Ishikawa (cell line): ENCODE data around the gene AGK.

Experiments
- CEBPB ChIP-seq: IDR thresholded peaks from 2 replicates; pipeline ENCODE4 v1.6.1; 2012
- CREB1 ChIP-seq: IDR thresholded peaks from 2 replicates; pipeline ENCODE4 v1.6.1; 2012; ENCODE audit warnings: low read depth
- EGR1 ChIP-seq: IDR thresholded peaks from 2 replicates; pipeline ENCODE4 v1.6.1; 2012
- EP300 ChIP-seq: IDR thresholded peaks from 2 replicates; pipeline ENCODE4 v1.6.1; 2012; ENCODE audit warnings: borderline replicate concordance
- FOXM1 ChIP-seq: IDR thresholded peaks from 2 replicates; pipeline ENCODE4 v1.6.1; 2012; ENCODE audit warnings: low read depth, borderline replicate concordance
- MAX ChIP-seq: IDR thresholded peaks from 2 replicates; pipeline ENCODE4 v1.6.1; 2012
- NFIC ChIP-seq: IDR thresholded peaks from 2 replicates; pipeline ENCODE4 v1.6.1; 2012
- RAD21 ChIP-seq: IDR thresholded peaks from 2 replicates; pipeline ENCODE4 v1.6.1; 2012; ENCODE audit warnings: low read depth
- REST ChIP-seq: IDR thresholded peaks from 2 replicates; pipeline ENCODE4 v1.6.1; 2012; ENCODE audit warnings: low read depth, mild to moderate bottlenecking
- TAF1 ChIP-seq: IDR thresholded peaks from 2 replicates; pipeline ENCODE4 v1.6.1; 2012; ENCODE audit warnings: low read depth, mild to moderate bottlenecking
- TCF12 ChIP-seq: IDR thresholded peaks from 2 replicates; pipeline ENCODE4 v1.6.1; 2012; ENCODE audit warnings: low read depth
- TEAD4 ChIP-seq: IDR thresholded peaks from 2 replicates; pipeline ENCODE4 v1.6.1; 2012
- USF1 ChIP-seq: IDR thresholded peaks from 2 replicates; pipeline ENCODE4 v1.6.1; 2012
- YY1 ChIP-seq: IDR thresholded peaks from 2 replicates; pipeline ENCODE4 v1.6.1; 2012; ENCODE audit warnings: low read depth
- ZBTB7A ChIP-seq: IDR thresholded peaks from 2 replicates; pipeline ENCODE4 v1.6.1; 2012; ENCODE audit warnings: low read depth

The AGK gene

GRCh38 chr7:141702047-141702567, 150.9 kb downstream of the AGK start, which contains the start of gene DENND11:
Gene DENND11 (minus strand): TSS chr7:141702166. CDS start chr7:141702153, 13 bp downstream.
- no peak for TF ChIP-seq CREB1
- TF ChIP-seq CEBPB = peak; percentile 44; the same call in 1 of the 2 replicates

GRCh38 chr7:141702892-141703291, 151.7 kb downstream of the AGK start:
- TF ChIP-seq TCF12 (no peak), REST (no peak), CEBPB (no peak), MAX (no peak), TEAD4 (no peak), USF1 (no peak), FOXM1 (no peak), TAF1 (no peak), ZBTB7A (no peak), YY1 (no peak), EGR1 (no peak), EP300 (no peak), NFIC (no peak), CREB1 (no peak), RAD21 (no peak)

- TF ChIP-seq TCF12 = no peak
- TF ChIP-seq NFIC = no peak
- no peak for TF ChIP-seq RAD21
- TF ChIP-seq EP300 = no peak
- TF ChIP-seq CEBPB = no peak
- no peak for TF ChIP-seq YY1
- TF ChIP-seq TAF1 = no peak
- no peak for TF ChIP-seq EGR1
- TF ChIP-seq TEAD4 = no peak
- TF ChIP-seq FOXM1 = no peak
- no peak for TF ChIP-seq REST
These were observed 152.9 kb downstream of the AGK start for GRCh38 chr7:141704112-141704511.

- no peak for TF ChIP-seq CREB1
- TF ChIP-seq NFIC = no peak
- TF ChIP-seq EP300 = no peak
- no peak for TF ChIP-seq FOXM1
- no peak for TF ChIP-seq TEAD4
- no peak for TF ChIP-seq YY1
These were observed 153.5 kb downstream of the AGK start for GRCh38 chr7:141704741-141705140.
